ENCODE measurements around the gene SLC9A3.
"Not testable (repeated sequence)": the region's sequence is repeated elsewhere in the genome, so short reads cannot be mapped to it uniquely, and the experiment has no call there.

Gene SLC9A3

DNA sequence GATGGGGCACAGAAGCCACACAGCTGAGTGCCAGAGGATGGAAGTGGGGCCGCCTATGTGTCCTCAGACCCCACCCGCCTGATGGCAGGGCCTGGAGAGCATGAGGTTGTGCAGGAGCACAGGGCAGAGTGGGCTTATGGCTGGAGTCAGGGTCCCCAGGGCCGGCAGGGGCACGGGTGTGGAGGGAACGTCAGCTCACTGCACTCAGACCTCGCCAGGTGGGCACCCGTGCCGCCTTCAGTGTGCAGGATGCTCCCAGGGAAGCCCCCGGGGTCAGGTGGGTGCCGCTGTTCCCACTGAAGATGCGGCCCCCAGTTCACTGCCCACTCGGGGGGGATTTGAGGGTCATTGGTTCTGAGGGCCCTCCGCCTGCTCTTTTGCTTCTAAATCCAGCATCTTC, 46.4 kb downstream of the SLC9A3 start:
- no peak for DNase-seq

- DNase-seq, result no peak
Measured at GRCh38 chr5:477247-477646, 47.0 kb downstream of the SLC9A3 start.

DNA sequence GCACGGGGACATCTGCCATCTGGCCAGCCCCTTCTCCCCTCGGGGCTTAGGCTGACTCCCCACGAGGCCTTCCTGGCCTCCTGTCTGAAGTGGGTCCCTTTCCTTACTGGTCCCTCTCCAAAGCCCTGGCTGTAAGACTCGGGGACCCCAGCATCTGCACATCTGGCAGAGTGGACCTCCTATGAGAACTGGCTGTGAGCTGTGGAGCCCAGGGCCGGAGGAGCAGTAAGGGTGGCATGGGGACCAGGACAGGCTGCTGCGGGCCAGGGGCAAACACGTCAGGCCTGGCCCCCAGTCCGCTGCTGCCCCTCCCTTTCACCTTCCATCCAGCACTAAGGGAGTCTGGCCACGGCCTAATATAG, 47.5 kb downstream of the SLC9A3 start:
- no peak for DNase-seq

GRCh38 chr5:476102-476813, 48.0 kb downstream of the SLC9A3 start:
- DNase-seq, result no peak

DNA sequence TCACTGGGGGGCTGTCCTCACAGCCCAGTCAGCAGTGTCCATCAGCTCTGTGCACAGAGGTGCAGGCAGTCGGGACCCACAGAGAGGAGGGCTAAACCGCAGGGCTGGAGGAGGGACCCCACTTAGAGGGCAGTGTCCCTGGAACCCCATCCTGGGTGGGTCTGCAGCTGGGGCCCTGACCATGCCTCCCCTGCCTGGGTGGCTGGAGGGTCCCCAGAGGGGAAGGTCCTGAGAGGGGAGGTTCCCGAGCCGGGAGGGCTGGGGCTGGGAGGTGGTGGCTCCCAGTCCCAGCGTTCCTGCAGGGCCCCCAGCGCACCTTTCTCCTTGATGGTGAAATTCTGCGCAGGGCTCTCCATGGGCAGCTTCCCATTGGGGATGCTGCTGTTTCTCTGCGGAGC, 48.5 kb downstream of the SLC9A3 start:
- no peak for DNase-seq

- no peak for DNase-seq
Measured at GRCh38 chr5:474840-475661, 49.2 kb downstream of the SLC9A3 start.

- not testable (repeated sequence) for DNase-seq
Measured at GRCh38 chr5:474232-474839, 49.9 kb downstream of the SLC9A3 start.

DNA sequence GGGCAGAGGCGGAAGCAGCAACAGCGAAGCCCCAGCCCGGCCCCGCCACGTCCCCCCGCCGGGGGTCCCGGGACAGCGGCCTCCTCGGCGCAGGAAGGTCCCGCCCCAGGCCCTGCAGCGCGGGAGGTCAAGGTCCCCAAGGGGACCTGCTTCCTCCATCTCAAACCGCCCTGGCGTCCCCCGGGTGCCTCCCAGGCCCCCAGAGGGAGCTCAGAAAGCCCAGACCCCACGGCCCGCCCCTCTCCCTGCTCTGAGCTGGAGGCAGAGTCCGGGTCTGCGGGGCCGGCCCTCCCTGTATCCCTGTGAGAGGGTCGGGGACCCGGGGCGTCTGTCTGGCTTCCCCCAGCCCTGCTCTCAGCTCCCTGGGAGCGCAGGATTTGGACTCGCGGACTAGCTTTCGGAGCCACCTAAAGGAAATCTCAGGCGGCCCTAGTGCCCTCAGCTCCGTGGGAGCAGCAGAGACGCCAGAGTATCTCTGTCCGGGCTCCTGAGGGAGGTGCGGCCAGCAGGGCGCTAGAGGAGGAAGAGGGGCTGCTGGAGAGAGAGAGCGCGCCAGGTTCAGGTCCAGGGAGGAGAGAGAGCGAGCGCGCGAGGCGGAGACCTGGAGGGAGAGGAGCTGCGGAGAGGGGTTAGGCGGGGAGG, 50.6 kb downstream of the SLC9A3 start:
- peak in 10 of 58 donors; percentile 11 to 61 (median 44) for DNase-seq

DNA sequence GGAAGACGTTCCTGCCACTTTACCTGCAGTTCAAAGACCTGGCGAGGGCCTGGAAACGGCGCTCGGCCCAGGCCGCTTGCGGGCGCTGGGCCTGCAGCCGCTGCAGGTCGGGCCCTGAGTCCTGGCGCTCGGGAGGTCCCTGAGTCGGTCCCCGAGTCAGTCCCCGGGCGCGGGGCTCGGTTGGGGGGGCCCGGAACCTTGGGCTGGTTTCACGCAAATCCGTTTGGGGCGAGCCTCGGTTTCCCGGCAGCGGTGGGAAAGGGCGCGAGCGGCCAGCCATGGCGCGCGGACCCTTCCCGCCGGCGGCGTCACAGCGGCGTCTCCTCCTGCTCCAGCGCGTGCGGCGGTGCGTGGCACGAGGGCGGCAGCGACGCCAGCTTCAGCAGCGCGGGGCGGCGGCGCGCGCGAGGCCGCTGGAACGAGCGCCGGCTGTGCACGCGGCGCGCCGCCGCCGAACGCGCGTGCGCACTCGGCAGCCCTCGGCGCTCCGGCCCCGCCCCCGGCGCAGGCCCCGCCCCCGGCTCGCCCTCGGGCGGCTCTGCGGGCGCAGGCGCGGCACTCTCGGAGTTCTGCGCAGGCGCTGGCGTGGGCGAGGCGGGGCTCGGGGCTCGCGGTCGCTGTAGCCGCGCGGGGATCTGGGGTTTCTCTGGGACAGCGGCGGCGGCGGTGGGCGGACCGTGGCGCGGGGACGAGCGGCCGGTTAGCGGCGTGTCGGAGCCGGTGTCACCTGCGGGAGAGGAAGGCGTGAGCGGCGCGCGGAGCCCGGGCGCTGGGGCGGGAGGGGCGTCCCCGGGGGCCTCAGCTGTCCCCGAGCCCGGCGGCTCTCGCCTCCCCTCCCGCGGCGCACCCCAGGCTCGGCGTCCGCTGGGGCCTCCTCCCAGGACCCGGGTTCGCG, 51.3 kb downstream of the SLC9A3 start:
- peak in 57 of 58 donors; percentile 52 to 94 (median 81) for DNase-seq

DNA sequence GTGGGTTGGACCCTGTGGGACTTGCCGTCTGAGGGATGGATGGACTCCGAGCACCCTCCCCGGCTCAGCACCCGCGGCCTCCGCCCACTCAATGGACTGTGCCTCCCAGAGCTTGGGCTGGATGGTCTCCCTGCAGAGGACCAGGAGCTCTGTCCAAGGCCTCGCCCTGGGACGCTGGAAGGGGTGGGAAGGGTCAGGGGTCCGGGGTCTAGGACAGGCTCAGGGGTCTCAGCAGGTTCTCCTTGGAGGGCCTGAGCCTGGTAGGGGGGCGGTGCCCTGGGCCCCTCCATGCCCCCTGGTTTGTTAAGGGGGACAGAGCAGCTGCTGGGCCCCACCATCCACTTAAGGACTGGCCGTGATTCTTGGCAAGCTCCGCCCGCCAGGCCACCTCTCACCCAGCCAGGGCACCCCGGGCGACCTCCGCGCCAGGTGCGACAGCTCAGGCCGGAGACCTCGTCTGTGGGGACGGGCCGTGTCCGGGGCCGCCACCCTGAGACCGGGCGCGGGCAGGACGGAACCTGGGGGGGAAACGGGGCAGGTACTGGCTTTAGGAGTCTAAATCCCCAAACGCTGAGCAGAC, 52.1 kb downstream of the SLC9A3 start:
- DNase-seq, result peak in 5 of 58 donors; percentile 13 to 38 (median 23)

GRCh38 chr5:471750-472058, 52.5 kb downstream of the SLC9A3 start:
- no peak for DNase-seq

GRCh38 chr5:470961-471749, 53.1 kb downstream of the SLC9A3 start:
- DNase-seq, result no peak

DNA sequence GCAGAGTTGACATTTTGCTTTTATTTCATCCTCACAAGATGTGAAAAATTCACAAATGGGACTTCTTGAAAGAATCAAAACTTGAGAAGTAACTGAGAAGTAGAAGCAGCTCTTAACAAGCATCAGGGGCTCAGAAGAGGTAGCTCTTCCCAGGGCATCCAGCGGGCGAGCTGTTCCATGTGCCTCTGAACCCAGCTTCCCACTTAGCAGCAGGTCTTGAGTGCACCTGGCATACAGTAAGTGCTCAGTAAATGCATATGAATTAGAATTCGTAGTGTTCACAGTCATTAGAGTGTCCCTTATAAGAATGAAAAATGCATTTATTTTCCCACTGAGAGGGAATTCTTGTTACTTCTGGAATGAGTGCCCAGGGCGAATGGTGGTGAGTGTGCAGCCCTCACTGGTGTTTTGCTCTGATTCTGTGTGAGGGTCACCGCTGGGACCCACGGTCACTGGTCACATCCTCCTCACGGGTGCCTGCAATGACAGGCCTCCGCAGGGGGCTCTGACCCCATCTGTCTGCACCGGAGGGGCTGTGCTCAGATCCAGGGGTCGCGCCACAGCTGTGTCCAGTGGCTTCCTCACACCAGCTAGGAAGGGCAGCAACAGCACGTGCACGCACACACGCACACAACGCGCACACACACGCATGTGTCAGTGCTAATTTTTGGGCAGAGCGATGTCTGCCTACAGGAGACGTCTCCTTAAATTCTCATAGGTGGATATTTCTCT, 54.3 kb downstream of the SLC9A3 start:
- no peak for DNase-seq

DNA sequence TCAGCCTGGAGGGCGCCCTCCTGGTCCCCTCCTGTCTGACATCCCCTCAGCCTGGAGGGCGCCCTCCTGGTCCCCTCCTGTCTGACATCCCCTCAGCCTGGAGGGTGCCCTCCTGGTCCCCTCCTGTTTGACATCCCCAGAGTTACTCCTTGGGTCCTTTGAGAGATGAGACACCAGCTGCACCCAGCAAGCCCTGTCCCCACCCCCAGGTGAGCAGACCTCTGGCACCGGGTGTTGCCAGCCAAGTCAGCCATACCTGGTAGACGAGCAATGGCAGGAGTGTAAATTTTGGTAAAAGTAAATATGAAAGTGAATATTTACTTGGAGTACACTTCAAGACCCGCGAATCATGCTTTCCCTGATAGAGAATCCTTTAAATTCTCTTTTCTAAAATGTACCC, 55.8 kb downstream of the SLC9A3 start:
- DNase-seq, result no peak

GRCh38 chr5:466661-467310, 57.5 kb downstream of the SLC9A3 start:
- no peak for DNase-seq

DNA sequence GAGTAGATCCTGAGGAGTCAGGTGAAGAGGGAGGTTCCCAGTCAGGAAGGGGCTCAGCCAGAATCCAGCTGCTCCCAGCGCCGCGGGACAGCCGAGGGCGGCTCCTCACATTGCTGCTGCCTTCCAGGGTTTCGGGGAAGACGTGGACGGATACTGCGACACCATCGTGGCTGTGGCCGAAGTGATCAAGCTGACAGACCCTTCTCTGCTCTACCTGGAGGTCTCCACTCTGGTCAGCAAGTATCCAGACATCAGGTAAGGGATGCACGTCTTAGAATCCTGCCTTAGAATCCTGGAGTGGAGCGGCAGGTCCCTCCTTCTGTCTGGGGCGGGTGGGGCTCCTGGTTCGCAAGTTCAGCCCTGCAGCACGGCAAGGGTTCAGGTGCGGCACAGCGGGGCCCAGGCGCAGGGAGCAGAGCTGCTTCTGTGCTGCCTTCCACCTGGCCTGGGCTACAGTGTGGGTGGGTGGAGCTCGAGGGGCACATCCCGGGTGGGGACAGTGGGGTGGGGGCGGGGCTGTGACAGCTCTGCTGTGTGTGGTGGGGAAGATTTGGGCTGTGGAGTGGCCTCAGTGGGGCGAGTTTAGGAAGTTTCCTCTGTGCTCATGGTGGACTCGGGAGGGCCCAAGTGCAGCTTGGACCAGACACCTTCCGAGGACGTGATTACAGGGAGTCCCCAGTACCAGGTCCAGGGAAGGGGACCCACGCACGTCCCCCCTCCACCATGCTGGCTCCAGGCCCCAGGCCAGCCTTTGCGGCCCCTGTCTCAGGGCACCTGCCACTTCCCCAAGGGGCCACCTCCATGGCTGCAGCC, 58.5 kb downstream of the SLC9A3 start:
- DNase-seq, result no peak

- no peak for DNase-seq
Measured at GRCh38 chr5:464843-465590, 59.2 kb downstream of the SLC9A3 start.

Data from anterior cingulate cortex (tissue), 58 donors.